Activated naive CD8-positive, alpha-beta T cell treated with anti-CD3 and anti-CD28 coated beads, Interleukin-2, amount 50 U/mL, for 16 hours (primary cell): Measurements from ENCODE around the gene GBE1.

ENCODE experiments used
- DNase-seq: peaks from one replicate; pipeline ENCODE4 v3.0.0-alpha.2; 2020; ENCODE audit warnings: low read depth, low spot score

The GBE1 gene

DNA sequence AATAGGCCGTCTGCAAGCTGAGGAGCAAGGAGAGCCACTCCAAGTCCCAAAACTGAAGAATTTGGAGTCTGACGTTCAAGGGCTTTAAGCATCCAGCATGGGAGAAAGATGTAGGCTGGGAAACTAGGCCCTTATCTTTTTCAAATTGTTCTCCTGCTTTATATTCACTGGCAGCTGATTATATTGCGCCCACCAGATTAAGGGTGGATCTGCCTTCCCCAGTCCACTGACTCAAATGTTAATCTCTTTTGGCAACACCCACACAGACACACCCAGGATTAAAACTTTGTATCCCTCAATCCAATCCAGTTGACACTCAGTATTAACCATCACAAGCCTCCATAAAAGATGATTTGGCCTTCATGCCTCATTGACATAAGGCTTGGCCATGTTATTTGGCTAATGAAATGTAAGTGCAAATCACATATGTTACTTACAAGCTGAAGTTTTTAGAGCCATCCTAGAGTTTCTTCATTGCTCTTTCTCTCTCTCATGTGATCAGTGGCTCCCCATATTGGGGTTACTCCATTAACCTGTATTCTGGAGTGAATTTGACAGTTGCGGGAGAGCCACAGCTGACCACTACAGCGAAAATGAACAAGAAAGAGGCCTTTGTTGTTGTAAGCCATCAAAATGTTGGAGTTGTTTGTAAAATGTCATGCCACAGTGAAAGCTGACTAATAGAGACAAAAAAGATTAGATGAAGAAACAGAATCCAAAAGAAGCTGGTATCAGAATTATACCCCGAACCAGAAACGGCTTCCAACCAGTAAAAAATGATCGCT is 61.7 kb downstream of the GBE1 start:
- no peak for DNase-seq

GRCh38 chr3:81696090-81696489 is 65.4 kb downstream of the GBE1 start:
- no peak for DNase-seq

DNA sequence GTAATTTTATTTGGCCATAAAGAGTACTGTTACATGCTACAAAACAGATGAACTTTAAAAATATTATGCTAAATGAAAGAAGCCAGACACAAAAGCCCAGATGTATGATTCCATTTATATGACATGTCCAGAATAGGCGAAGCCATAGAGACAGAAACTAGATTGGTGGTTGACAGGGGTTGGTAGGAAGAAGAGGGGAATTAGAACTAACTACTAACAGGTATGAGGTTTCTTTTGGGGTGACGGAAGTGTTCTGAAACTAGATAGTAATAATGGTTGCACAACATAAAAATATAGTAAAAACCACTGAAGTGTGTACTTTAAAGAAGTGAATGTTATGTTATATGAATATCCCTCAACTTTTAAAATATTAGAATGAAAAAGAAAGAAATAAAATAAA is 66.1 kb downstream of the GBE1 start:
- DNase-seq, result no peak

- no peak for DNase-seq
Measured at GRCh38 chr3:81694662-81695061, 66.8 kb downstream of the GBE1 start.

- no peak for DNase-seq
Measured at GRCh38 chr3:81692766-81693165, 68.7 kb downstream of the GBE1 start.

DNA sequence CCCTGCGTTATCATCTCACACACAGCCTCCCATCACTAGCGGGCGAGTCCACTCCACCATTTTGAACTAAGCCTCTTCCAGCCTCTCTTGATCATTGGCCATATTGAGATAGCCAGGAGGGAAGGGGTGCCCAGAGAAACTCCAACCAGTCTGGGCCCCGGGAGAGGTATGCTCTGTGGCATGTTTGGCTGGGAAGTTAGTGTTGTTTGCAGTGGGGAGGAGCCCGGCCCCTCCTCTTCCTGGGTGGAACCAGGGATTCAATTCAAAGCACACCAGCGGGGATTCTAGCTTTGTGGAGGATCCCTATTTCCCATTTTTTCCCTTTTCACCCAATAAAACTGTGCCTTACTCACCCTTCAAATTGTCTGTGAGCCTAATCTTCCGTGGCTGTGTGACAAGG is 71.8 kb downstream of the GBE1 start:
- DNase-seq, result no peak

- DNase-seq, result no peak
Measured at GRCh38 chr3:81684751-81685395, 76.6 kb downstream of the GBE1 start.

GRCh38 chr3:81676706-81677456 is 84.6 kb downstream of the GBE1 start:
- DNase-seq, result no peak

GRCh38 chr3:81674690-81675089 is 86.8 kb downstream of the GBE1 start:
- DNase-seq, result no peak

DNA sequence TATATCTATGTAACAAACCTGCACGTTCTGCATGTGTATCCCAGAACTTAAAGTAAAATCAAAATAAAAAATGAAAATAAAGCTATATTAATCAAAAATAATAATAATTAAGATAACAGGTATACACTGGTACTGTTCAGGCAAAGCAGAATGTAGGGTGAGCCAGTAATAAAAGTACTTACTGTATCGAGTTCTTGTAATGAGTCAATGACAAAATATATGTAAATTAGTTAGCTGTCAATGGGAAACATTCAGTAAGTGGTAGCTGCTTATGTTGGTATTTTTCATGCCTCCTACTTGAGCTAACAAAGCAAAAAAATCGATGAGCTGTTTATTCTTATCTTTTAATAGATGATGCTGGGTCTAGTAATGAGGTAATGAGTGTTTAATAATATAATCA is 93.2 kb downstream of the GBE1 start:
- DNase-seq, result no peak

GRCh38 chr3:81666502-81667121 is 94.8 kb downstream of the GBE1 start:
- no peak for DNase-seq

DNA sequence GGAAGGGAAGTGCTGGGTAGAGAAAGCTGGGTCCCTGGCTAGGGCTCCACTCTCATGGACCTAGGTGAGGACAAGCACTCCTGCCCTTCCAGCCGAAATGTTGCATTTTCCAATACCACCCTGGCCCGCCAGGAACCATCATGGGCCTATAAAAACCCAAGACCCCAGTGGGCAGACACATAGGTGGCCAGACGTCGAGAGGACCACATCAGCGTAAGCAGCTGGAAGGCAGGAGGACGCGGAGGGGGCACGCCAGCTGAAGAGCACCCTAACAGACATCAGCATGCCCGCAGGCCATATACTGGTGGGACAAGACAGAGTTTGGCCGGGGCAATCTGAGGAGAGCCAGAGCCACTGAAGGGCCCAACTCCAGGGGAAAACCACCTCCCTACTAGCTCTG is 98.3 kb downstream of the GBE1 start:
- DNase-seq, result no peak

DNA sequence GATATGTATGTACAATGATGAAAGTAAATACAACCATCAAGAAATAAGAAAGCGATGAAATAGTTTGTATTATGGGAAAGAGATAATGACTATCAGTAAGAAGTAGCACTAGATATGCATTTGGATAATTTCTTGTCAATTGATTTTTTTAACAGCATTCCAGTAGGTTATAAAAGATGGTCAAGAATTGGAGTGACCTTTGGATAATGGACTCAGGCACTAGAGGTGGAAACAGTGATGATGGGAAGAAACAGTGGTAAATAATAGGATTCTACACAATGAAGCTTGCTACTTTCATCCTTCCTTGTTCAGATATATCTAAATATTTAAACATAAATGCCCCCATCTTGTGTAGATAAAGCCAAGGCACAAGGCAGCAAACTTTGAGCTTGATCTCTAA is 101.4 kb downstream of the GBE1 start:
- DNase-seq, result no peak

GRCh38 chr3:81658322-81658997 is 103.0 kb downstream of the GBE1 start:
- DNase-seq, result no peak

GRCh38 chr3:81651139-81651538 is 110.3 kb downstream of the GBE1 start:
- DNase-seq, result no peak

GRCh38 chr3:81650187-81650586 is 111.3 kb downstream of the GBE1 start:
- no peak for DNase-seq

GRCh38 chr3:81645248-81645647 is 116.2 kb downstream of the GBE1 start:
- no peak for DNase-seq

DNA sequence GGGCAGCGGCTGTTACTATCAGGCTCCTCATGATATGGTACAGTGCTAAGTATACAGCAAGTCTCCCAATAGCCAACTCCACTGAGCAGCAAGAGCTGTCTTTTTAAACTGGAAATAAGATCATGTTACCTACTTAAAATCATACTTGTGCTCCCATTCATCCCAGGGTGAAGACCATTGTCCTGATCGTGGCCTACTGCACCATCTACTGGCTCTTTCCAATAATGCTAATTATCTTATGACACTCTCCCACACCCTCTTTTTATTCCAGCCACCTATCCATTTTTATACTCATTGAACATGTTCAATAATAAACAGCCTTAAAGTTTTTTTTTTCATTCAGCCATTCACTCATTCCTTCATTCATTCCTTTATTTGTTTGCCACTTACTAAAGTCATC is 117.7 kb downstream of the GBE1 start:
- DNase-seq, result no peak

DNA sequence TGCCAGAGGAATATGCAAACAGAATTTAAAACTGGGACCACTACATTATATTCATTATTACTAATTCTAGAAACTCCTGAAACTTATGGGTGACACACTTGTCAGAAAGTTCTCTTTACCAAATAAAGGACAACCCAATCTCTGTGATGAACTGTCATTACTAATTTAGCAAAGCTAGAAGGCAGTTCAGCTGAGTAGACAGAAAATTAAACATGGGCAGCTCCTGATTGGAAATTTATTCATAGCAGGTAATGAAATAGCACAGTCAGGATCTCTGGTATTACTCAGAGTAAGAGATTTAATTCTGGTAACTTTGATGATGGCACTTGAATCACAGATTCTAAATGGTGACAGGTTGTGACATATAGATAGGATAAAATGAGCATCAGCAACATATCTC is 123.0 kb downstream of the GBE1 start:
- no peak for DNase-seq

DNA sequence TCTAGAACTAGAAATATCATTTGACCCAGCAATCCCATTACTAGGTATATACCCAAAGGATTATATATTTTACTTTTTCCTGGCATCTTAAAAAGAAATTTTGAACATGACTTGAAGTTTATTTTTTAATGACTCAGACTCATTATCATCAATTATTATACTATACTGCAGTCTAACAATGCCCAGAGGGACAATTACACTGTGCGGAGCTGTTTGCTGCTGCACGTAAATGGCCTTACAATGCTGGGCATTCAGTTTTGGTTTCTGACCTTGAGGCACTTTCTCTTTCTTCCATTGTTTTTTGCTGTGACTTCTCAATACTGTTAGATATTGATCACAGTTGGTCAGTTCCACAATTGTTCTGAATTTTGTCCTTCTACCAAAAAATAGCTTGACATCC is 128.8 kb downstream of the GBE1 start:
- DNase-seq, result no peak

DNA sequence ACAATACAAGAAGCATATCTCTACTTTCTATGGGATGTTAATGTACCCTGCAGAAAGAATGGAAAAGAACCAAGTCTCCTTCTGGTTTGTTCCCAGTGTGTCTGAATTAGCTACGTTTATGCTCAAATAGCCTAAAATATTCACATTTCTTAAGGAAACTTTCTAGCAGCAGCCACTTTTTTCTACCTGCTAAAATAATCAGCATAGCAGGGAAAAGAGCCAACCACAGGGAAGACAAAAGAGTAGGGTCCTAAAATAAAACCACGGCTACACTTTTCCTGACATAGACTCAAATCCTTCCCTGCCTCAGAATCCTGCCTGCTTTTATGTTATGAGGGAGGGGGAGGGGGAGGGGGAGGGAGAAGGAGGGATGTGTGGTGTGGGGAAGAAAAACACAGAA is 136.7 kb downstream of the GBE1 start:
- DNase-seq, result no peak

DNA sequence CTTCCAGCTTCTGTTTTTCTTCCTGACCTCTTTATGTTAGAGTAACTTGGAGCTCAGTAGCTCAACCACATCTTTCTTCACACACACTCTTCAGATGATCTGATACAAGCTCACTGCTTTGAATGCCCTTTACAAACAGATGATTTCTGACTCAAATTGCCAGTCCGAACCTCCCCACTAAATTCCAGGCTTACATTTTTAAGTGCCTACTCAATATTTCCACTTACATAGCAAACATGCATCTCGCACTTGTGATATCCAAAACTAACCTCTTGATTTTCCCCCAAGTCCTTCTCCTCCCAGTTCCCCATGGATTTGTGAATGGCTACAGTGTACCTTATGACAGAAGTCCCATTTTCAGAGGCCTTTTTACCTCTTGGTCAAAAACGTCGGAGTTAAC is 139.1 kb downstream of the GBE1 start:
- no peak for DNase-seq
